Stimulated activated CD4-positive, alpha-beta T cell treated with anti-CD3 and anti-CD28 coated beads, Interleukin-15, amount 100 ng/mL, for 24 hours (primary cell): ENCODE data around the gene SLC19A1.

ENCODE experiments used
- DNase-seq: peaks from one replicate; pipeline ENCODE4 v3.0.0-alpha.2; 2020

Gene SLC19A1

DNA sequence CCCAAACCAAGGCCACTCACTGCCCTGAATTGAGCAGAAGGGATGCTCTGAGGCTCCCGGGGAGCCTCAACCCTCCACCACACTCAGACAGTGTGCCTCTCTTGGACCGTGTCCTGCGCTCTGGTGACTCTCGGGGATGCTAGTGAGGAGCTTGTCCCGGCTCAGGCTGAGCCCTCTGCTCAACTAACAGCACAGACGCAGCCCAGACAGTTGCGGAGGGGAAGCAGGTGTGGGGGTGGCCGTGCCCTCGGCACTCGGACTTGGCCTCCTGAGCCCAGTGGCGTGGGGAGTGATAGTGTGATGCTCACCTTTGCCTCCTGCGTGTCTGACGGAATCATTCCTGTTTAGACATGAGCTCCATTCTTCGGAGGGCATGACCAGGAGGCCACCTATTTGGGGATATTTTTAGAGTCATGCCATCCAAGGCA is 15.4 kb upstream of the SLC19A1 start:
- DNase-seq = no peak

DNA sequence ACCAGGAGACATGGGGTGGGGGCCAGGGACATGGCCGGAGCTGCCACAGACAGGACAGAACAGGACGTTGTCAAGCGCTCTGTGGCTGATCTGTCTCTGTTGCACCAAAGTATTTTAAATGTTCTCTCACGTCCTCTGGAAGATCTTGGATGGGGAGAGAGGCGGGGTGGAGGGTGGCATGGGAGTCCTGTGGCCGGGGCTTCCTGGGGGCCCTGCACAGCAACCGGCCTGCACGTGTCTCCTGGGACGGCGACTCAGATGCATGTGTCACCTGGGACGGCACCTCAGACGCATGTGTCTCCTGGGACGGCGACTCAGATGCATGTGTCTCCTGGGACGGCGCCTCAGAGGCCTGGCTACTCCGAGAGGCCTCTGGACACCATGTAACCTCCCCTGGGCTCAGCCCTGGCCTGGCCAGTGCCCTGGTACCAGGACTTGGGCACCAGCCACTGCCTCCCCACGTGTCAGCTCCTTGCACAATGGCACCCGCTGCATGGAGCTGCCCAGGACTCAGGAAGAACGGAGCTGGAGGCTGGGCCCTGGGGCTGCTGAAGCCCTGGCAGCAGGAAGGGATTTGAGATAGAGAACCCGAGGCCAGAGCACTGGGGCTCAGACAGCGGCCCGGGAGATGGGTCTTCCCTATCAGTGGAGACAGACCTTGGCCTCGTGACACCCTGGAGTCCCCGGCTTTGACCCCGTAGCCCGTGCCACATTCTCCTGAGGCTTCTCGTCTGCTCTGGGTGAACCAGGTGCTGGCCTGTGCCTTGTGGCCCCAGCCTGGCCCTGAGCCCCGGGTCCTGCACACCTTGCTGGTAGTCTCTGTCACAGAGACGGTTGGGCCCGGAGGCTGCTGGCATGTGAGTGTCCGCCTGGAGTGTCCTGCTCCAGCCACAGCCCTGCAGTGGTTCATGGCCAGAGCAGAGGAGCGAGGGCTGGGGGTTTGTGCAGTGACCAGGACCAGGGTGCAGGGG is 14.7 kb upstream of the SLC19A1 start:
- DNase-seq = no peak

DNA sequence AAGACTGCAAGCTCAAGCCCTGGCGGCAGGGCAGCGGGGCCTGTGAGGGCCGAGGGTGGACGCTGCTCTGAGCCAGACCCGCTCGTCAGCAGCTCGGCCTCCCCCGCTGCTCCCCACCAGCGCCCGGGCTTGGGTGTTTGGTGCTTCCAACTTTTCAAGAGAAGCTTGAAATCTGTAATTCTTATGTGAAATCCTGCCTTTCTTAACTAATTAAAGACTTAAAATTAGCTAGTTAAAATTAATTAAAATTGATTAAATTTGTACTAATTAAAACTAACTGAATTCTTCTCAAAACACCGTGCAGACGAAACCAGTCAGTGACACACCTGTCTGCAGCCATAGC is 14.0 kb upstream of the SLC19A1 start:
- no peak for DNase-seq

DNA sequence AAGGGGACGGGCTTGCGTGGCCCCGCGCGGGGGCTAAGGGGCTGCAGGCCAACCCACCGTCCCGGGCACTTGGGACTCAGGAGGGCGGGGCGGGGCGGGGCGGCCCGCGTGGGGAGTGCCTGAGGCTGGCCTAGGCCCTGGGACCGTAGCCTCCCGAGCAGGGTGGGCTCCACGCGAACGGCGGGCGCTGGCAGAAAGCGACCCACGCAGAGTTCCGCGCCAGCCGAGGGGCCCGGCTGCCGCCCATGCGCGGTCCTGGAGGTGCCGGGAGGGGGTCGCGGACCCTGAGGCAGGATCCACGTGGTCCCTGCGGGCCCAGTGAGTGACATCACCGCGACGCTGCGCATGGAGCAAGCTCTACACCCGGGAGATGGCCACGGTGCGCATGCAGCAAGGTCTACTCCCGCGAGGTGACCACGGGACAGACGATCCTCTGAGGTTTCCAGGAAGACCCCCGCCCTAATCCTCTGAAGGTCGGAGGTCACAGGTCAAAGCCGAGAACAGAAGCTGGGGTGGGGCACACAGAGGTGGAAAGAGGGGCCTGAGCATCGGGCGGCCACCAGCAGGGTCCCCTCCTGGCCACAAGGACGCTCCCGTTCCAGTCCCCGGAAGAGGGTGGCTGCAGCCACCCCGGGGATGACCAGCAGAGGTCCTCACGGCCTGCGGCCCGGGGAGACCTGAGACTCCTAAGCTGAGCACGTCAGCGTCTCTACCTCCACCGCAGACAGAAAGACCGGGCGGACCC is 13.5 kb upstream of the SLC19A1 start:
- peak; percentile 74 for DNase-seq

DNA sequence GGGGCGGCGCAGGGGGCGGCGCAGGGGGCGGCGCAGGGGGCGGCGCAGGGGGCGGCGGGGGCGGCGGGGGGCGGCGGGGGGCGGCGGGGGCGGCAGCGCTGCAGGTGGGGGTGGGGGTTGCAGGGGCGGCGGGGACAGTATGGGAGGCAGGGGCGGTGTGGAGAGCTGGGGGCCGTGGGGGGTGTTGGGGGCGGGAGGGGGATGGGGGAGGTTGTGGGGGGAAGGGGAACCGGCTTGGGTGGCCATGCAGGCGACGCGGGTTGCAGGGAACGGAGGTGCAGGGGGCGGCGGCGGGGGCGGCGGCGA is 13.0 kb upstream of the SLC19A1 start:
- no peak for DNase-seq

DNA sequence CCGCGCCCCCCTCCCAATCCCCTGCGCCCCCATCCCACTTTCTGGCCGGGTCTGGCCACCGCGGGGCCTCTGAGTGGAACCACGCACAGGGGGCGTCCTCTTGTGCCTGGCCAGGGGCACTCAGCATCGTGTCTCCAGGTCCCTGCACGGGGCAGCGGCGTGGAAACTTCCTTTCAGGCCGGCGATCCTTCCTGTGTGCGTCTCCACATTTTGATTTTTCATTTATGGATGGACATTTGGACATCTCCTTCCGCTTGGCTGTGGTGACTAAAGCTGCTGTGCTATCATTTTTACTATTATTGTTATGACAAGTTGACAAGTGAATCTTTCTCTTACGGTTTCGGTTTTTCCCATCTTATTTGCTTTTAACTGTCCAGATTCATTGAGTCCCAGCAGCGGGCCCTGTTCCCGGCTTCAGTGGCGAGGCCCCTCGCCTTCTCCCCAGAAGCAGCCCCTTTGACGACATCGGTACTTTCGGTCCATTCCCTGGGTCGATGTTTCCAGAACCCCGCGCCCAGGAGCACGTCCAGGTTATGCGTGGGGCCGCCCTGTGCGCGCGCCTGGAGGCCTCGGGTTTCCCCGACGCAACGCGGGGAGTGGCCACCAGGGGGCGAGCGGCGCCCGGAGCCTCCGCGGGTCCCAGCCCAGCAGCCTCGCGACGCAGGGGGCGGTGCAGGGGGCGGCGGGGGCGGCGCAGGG is 12.4 kb upstream of the SLC19A1 start:
- DNase-seq = peak; percentile 90

DNA sequence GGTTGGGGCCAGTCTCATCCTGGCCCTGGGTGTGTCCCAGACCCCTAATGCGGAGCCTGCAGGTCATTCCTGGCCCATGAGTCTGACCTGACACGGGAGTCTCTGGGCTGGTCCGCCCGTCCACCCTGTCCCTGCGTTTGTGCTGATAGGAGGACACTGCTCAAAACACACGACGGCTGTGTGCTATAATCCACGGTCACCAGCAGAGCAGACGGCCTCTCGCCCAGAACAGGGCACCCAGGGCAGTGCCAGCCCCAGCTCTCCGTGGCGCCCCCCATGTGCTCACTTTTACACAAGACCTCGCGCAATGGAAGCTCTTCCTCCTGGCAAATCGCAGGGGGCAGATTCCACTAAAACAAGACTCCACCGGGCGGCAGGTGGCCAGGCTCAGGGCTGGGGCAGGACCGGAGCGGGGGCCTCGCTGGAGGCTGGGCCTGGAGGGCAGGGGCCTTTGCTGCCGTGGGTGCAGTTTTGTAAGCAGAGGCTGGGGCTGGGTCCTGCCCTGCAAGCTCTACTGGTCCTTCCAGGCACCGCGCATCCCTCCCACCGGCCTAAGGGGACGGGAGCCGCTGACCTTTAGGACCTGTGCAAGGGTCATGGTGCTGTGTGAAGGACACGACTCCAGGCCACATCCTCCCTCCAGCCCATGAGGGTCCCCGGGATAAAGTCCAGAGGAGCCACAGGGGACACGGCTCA is 10.6 kb upstream of the SLC19A1 start:
- no peak for DNase-seq

DNA sequence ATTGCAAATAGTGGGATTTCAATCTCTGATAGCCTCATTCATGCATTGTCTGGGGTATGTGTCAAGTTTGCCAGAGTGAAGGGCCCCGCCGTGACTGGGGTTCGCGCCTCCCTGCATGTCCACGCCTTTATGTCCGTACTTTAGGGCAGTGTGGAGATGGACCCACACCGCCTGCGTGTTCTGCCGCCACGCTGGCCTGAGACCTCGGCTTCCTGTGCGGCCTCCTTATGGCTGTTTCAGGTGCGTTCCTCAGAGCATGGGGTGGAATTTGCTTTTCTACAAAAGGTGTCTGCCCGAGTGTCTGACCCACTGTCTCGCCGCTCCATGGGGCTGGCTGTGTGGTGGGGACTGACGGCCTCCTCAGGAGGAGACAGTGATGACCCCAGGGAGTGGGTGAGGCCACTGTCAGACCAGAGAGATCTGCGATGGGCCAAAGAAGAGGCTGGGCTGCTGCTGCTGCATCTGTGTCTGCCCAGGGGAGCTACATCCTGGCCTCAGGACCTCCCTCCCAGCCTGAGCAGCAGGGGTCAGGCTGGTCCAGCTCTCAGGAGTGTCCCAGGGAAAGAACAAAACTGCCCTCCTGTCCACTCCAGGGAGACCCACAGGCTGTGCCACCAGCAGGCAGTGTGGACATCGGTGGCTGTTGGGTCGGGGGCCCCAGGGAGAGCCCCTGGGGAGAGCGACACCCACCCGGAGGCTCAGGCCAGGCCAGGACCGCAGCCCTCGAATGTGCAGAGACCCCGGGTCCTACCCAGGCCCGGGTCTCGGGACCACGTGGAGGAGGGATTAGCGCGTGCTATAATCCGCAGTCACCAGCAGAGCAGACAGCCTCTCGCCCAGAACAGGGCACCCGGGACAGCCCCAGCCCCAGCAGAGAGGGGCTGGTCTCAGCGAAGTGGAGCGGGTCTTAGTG is 9.8 kb upstream of the SLC19A1 start:
- DNase-seq = no peak

DNA sequence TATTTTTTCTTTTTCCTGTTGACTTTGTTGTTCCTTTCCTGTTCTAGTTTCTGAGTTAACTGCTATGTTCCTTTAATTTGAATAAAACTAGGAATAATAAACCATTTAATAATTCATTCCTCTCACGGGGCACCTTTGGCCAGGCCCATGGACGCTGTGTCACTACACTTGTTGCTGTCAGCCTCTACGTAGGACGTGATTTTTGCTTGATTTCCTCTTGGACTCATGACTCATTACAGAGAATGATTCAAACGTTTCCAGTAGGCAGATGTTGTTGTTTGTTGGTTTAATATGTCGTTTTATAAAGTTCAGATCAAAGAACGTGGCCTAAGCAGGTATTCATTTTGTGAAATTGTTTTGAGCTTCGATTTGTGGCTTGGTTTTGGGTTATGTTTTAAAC is 9.1 kb upstream of the SLC19A1 start:
- peak; percentile 62 for DNase-seq

DNA sequence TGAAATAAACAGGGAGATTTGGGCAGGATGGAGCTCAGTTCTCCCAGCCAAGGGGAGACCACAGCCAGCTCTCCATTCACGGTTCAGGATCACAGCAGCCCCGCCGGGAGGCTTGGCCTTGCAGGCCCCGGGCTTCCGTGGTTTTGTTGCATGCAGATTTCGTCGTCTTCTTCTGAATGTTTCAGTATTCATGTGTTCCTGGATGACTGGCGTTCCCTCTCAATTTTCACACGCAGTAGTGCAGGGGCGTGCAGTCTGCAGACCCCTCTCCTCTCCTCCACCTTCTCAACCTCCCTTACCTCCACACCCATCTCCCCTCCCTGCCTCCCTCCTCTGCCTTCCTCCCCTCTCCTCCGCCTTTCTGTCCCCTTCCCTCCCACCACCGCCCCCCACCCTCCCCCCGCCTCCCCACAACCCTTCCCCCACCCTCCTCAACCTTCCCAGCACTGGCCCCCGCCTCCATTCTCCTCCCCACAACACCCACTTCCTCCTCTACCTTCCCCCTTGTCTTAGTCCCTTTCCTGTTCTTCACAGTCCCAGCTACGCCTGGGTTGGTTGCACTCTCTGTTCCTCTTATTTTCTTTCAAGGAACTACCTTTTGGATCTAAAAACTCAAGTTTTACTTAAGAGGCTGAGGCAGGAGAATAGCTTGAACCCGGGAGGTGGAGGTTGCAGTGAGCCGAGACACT is 8.4 kb upstream of the SLC19A1 start:
- peak; percentile 76 for DNase-seq

DNA sequence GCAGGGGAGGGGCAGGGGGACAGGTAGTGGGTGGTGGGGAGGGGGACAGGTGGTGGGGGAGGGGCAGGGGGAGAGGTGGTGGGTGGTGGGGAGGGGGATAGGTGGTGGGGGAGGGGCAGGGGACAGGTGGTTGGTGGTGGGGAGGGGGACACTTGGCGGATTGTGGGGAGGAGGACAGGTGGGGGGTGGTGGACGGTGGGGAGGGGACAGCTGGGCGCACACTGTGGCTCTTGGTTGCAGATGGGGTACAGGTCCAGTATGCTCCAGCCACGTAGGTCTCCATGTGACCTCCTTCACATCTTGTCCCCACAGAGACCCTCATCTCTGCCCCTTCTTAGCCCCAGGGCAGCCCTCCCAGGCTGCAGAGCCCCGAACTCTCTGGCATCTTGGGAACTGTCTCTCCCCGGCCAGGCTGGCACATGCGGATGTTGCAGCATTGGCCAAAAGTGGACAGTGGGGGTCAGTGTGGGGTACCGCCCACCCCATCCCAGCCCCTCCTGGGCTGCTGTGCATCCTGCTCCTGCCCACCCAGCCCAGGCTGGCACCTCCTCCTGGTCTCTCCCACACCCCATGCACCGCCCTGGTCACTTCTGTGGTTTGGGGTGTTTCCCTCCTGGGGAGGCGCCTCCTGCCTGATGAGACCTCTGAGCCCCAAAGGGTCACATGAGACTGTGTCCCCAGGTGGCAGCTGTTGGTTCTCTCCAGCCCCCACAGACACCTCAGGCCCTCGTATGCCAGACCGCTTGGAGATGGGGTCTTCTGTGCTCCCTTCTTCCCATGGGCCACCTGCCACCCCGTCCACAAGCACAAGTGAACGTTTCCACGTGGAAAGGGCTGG is 7.6 kb upstream of the SLC19A1 start:
- no peak for DNase-seq

DNA sequence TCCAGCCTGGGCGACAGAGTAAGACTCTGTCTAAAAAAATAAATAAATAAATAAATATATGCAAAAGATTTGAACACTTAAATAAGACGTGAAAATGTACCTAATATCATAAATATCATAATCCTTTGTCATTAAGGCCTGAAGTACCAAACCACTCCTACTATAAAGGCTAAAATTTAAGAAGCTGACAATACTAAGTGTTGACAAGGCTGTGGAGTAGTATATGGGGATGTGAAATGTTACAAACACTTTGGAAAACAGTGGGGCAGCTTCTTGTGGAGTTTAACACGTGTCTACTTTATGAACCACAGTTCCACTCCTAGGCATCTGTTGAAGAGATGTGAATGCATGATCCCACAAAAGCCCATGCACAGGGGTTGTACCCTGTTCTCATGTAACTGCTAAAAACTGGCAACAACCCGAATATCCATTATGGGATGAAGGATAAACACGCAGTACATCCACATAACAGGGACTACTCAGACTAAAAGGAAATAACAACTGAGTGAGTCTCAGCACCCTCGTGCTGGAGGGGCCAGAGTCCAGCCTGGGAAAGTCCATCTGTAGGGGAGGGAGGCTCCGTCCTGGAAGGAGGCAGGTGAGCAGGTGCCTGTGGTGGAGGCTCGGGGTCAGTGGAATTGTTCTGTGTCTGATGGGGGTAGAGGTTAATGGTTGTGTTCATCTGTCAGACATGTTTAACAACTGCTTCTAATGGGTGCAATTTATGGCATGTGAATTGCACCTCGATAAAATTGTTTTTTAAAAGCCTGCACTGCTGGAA is 6.7 kb upstream of the SLC19A1 start:
- no peak for DNase-seq

DNA sequence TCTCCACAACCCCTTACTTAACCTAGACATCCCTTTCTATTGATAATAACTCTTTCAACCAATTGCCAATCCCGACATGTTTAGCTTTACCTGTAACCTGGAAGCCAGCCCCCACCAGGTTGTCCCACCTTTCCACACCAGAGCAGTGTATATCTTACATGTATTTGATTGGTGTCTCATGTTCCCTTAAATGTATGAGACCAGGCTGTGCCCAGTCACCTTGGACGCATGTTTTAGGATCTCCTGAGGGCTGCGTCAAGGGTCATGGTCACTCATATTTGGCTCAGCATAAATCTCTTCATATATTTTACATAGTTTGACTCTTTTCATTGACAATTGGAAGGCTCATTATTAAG is 5.3 kb upstream of the SLC19A1 start:
- no peak for DNase-seq

DNA sequence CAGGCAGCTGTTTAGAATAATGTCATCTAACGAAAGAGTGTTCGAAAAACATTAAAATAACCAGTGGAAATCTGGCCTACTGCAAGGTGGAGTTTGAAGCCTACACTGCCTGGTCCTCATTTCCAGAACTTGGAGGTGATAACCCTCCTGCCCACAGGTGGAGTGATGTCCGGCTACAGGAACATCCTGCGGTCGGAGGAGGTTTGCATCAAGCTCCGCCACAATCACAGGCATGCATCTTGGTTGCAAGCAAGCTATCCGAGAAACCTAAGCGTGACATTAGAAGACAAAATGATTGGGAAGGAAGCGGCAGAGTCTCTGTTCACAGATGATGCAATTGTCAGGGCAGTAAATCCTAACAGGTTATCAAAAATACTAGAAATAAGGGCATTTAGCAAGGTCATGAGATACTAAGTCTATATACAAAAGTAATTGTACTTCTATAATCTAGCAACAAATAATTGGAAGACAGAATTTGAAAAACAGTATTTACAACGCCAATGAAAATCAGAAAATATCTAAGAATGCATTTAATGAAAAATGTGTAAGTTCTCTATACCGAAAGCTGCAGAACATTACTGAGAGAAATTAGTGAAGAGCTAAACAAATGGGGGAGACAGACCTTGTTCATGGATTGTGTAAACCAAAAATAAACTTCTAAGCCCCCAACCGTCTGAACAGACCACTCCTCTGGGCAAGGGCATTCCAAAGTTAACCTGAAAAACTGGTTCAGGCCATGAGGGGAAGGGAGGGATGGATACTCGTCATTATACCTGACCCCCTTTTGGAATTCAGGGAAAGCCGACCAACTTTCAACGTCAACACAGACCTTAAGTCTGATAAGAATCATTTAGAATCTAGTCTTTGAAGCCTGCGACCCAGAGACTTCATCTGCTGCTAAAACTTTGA is 4.7 kb upstream of the SLC19A1 start:
- DNase-seq = no peak

DNA sequence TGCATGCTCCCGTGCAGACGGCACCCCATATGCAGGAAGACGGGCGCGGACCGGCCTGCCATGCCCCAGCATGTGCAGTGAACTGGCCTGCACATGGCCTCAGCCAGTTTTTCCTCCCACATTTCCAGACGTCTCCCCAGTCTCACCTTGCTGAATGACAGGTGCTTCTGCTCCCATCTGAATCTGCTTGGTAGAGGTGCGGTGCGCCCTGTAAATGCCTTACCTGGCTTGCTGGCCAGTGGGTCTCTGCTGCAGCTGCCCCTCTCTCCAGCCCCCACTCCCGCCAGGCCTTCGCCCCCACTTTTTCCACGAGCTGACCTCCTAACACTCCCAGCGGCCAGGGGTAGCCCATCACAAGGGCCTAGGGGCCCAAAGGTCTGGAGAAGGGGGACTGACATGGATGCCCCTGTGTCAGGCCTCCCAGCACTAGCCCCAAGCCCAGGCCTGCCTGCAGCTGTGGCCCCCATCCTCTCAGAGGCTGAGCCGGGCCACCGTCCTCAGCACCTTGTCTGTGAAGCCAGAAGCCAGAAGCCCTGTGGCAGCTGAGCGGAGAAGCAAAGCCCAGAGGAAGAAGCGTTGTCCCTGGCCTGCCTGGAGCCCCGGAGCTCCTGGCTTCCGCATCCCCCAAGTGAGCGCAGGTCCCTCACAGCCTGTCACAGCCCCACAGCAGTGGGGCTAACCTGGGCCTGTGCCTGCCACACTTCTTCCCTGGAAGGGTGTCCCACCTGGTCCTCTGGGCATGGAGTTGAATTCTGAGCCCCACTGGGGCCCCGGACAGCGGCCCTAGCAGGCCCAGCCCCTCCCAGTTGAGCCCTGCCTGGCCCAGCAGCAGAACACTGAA is 3.7 kb upstream of the SLC19A1 start:
- no peak for DNase-seq

DNA sequence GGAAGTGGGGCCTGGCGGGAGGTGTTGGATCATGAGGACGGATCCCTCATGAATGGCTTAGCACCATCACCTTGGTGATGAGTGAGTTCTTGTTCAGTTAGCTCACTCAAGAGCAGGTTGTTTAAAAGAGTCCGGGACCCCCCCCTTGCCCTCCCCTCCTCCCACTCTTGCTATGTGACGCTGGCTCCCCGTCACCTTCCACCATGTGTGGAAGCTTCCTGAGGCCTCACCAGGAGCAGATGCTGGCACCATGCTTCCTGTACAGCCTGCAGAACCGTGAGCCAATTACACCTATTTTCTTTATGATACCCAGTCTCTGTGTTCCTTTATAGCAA is 3.0 kb upstream of the SLC19A1 start:
- DNase-seq = no peak

DNA sequence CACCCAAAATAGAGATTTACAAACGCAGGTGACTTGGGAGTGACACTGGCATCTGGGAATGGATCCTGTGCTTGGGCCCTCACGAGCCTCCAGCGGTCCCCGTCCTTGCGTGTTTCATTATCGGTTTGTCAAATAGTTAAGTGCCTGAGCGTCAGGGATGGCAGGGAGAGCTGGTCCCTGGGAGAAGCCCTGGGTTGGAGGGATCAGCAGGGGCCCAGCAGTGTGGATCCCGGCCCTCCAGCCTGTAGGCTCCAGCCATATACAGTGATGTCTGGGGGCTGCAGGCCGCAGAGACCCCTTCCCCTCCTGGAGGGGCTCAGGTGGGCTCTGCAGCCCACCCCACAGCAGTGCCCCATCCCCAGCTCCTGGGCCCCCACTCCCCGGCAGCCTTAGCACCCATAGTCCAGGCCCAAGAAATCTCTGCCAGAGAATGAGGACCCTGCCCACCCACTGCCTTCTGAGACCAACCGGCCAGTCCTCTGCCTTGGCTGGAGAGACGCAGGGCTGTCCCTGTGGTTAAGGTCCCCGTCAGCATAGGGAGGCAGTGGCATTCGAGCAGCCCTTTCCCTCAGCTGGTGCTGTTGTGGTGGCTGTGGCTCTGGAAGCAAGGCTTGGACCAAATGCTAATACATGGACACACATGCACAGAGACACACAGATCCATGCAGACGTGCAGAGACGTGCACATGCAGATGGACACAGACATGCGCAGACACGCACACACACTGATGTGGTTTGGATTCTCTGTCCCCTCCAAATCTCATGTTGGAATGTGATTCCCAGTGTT is 2.4 kb upstream of the SLC19A1 start:
- no peak for DNase-seq
